H1 (cell line): ENCODE results near the gene LRP2BP. TPM values are rescaled to one million over a fixed set of nuclear protein-coding genes. Genes with fewer than 3 reads are reported as not detected.

ENCODE experiments used
- CTCF ChIA-PET: fragments of 300-600 bp; sonication (Branson Sonifier 250); formaldehyde crosslinking; loops from one replicate; lab custom pipeline; 2021; ENCODE audit not compliant: partially characterized antibody; lab: Charles Lee
- POLR2A ChIA-PET: fragments of 300-600 bp; sonication (Branson Sonifier 250); formaldehyde crosslinking; loops from one replicate; lab custom pipeline; 2021; ENCODE audit warnings: inconsistent platforms; ENCODE audit not compliant: partially characterized antibody; lab: Charles Lee
- DNase-seq, 2 experiments: peaks; one replicate each; pipeline versions ENCODE4 v3.0.0 to v3.0.0-alpha.2; 2010 to 2022; ENCODE audit warnings: low spot score in 2 of 2, low read depth in 1 of 2, mixed read lengths in 1 of 2
- FAIRE-seq: peaks from 2 replicates; lab custom pipeline; 2011; peaks lifted over from hg19 to GRCh38; lab: Jason Lieb, UNC
- H2AFZ ChIP-seq: 2 replicates; pipeline ENCODE4 v1.8.1; 2012; ENCODE audit warnings: low read length, inconsistent platforms
- H2AK5ac ChIP-seq: 2 replicates; pipeline ENCODE4 v1.6.1; 2013; ENCODE audit warnings: low read depth, low read length
- H2BK120ac ChIP-seq: replicated peaks from 2 replicates; pipeline ENCODE3; 2013; ENCODE audit warnings: low read depth, low read length, inconsistent platforms
- H2BK12ac ChIP-seq: 2 replicates; pipeline ENCODE4 v1.6.1; 2013; ENCODE audit warnings: low read depth, low read length
- H2BK15ac ChIP-seq: 2 replicates; pipeline ENCODE4 v1.6.1; 2013; ENCODE audit warnings: low read length
- H2BK20ac ChIP-seq: 2 replicates; pipeline ENCODE4 v1.6.1; 2013; ENCODE audit warnings: low read length
- H2BK5ac ChIP-seq: 2 replicates; pipeline ENCODE4 v1.6.1; 2013; ENCODE audit warnings: low read depth, low read length
- H3K14ac ChIP-seq: 2 replicates; pipeline ENCODE4 v1.6.1; 2013; ENCODE audit warnings: inconsistent platforms; ENCODE audit not compliant: insufficient read length
- H3K18ac ChIP-seq: 2 replicates; pipeline ENCODE4 v1.6.1; 2013; ENCODE audit warnings: low read length; ENCODE audit errors: extremely low read depth
- H3K23ac ChIP-seq: 2 replicates; pipeline ENCODE4 v1.6.1; 2013; ENCODE audit warnings: inconsistent platforms; ENCODE audit not compliant: insufficient read length
- H3K23me2 ChIP-seq: 2 replicates; pipeline ENCODE4 v1.6.1; 2013; ENCODE audit warnings: low read depth, low read length
- H3K27ac ChIP-seq: 2 replicates; pipeline ENCODE4 v1.6.1; 2011; ENCODE audit warnings: low read depth, low read length, inconsistent platforms
- H3K27me3 ChIP-seq, 4 experiments: replicated peaks in 1 of 4; 1 replicate in 1 of 4; 2 replicates in 3 of 4; pipeline versions ENCODE4 v1.6.1 to v1.8.1; 2011 to 2013; ENCODE audit warnings: low read length in 3 of 4, mild to moderate bottlenecking in 3 of 4, inconsistent platforms in 2 of 4, mixed read lengths in 2 of 4, moderate library complexity in 1 of 4; ENCODE audit not compliant: control insufficient read depth in 3 of 4, insufficient read depth in 3 of 4; ENCODE audit errors: extremely low read depth in 1 of 4
- H3K36me3 ChIP-seq, 4 experiments: 2 replicates each; pipeline versions ENCODE4 v1.6.1 to v1.8.1; 2011 to 2013; ENCODE audit warnings: mild to moderate bottlenecking in 4 of 4, low read length in 3 of 4, moderate library complexity in 2 of 4, control low read depth in 1 of 4, inconsistent platforms in 1 of 4; ENCODE audit not compliant: insufficient read depth in 4 of 4, control insufficient read depth in 2 of 4
- H3K4ac ChIP-seq: replicated peaks from 2 replicates; pipeline ENCODE3; 2013; ENCODE audit warnings: low read length, low read depth, mixed read lengths, inconsistent platforms; ENCODE audit not compliant: insufficient read length
- H3K4me1 ChIP-seq, 4 experiments: replicated peaks in 1 of 4; 1 replicate in 1 of 4; 2 replicates in 3 of 4; pipeline versions ENCODE4 v1.6.1 to v1.8.1; 2011 to 2013; ENCODE audit warnings: low read length in 3 of 4, inconsistent platforms in 2 of 4, mixed read lengths in 1 of 4; ENCODE audit not compliant: insufficient read depth in 4 of 4, control insufficient read depth in 3 of 4
- H3K4me2 ChIP-seq, 2 experiments: 2 replicates each; pipeline versions ENCODE4 v1.6.1 to v1.8.1; 2011 to 2013; ENCODE audit warnings: low read depth in 2 of 2, low read length in 2 of 2, control low read depth in 1 of 2, inconsistent platforms in 1 of 2, mild to moderate bottlenecking in 1 of 2; ENCODE audit not compliant: insufficient read depth in 1 of 2
- H3K4me3 ChIP-seq, 4 experiments: fragments of 200-600, 300-600 bp in 1 of 4; sonication (generic), shearing (Covaris generic), sonication (Bioruptor Twin) in 1 of 4; 2 replicates each; pipeline versions ENCODE4 v1.5.1 to v1.8.1; 2011 to 2016; ENCODE audit warnings: low read length in 4 of 4, low read depth in 3 of 4, control low read depth in 2 of 4, inconsistent platforms in 2 of 4, mild to moderate bottlenecking in 2 of 4, mixed read lengths in 1 of 4, moderate library complexity in 1 of 4; ENCODE audit not compliant: insufficient read depth in 2 of 4; ENCODE audit errors: extremely low read depth in 1 of 4
- H3K56ac ChIP-seq: replicated peaks from 2 replicates; pipeline ENCODE3; 2013; ENCODE audit warnings: low read depth, mild to moderate bottlenecking, mixed read lengths, low read length, inconsistent platforms; ENCODE audit not compliant: insufficient read length
- H3K79me1 ChIP-seq: 2 replicates; pipeline ENCODE4 v1.6.1; 2013; ENCODE audit warnings: low read depth, low read length, control low read depth
- H3K79me2 ChIP-seq, 2 experiments: 2 replicates each; pipeline versions ENCODE4 v1.6.1 to v1.8.1; 2012 to 2013; ENCODE audit warnings: low read length in 2 of 2, mild to moderate bottlenecking in 2 of 2, inconsistent platforms in 1 of 2; ENCODE audit not compliant: insufficient read depth in 2 of 2, control insufficient read depth in 1 of 2
- H3K9ac ChIP-seq, 4 experiments: replicated peaks in 1 of 4; 1 replicate in 1 of 4; 2 replicates in 3 of 4; pipeline versions ENCODE4 v1.6.1 to v1.8.1; 2011 to 2013; ENCODE audit warnings: low read depth in 3 of 4, low read length in 3 of 4, control low read depth in 2 of 4, mild to moderate bottlenecking in 2 of 4, moderate library complexity in 2 of 4, inconsistent platforms in 1 of 4; ENCODE audit errors: extremely low read depth in 1 of 4
- H3K9me3 ChIP-seq, 2 experiments: 2 replicates each; pipeline versions ENCODE4 v1.6.1 to v1.8.1; 2012 to 2013; ENCODE audit warnings: mild to moderate bottlenecking in 2 of 2, moderate library complexity in 2 of 2, control low read depth in 1 of 2, inconsistent platforms in 1 of 2, low read depth in 1 of 2, low read length in 1 of 2, mixed read lengths in 1 of 2; ENCODE audit not compliant: insufficient read depth in 2 of 2
- H4K20me1 ChIP-seq, 2 experiments: replicated peaks in 1 of 2; 2 replicates each; pipeline versions ENCODE3 to v1.8.1; 2011 to 2013; ENCODE audit warnings: inconsistent platforms in 2 of 2, low read length in 2 of 2, mild to moderate bottlenecking in 1 of 2; ENCODE audit not compliant: insufficient read depth in 2 of 2, control insufficient read depth in 1 of 2
- H4K5ac ChIP-seq: 2 replicates; pipeline ENCODE4 v1.6.1; 2013; ENCODE audit warnings: low read length, low read depth, mixed read lengths, inconsistent platforms; ENCODE audit not compliant: insufficient read length
- H4K8ac ChIP-seq: 2 replicates; pipeline ENCODE4 v1.8.0; 2013; ENCODE audit warnings: mild to moderate bottlenecking, moderate library complexity, low read length, inconsistent platforms; ENCODE audit not compliant: insufficient read depth; ENCODE audit errors: extremely low read depth
- H4K91ac ChIP-seq: replicated peaks from 2 replicates; pipeline ENCODE3; 2013; ENCODE audit warnings: low read length, mixed read lengths, inconsistent platforms; ENCODE audit not compliant: insufficient read length
- ASH2L ChIP-seq: fragments of 200-600, 300-600 bp; sonication (generic); IDR thresholded peaks from one replicate; pipeline ENCODE4 v1.7.1; 2017; ENCODE audit warnings: low read length
- CEBPB ChIP-seq: IDR thresholded peaks from 2 replicates; pipeline ENCODE4 v1.6.1; 2012; ENCODE audit warnings: low read depth, low read length
- EGR1 ChIP-seq: IDR thresholded peaks from 2 replicates; pipeline ENCODE4 v1.6.1; 2011; ENCODE audit warnings: low read depth, low read length, borderline replicate concordance
- EP300 ChIP-seq, 2 experiments: IDR thresholded peaks; 1 replicate in 1 of 2; 2 replicates in 1 of 2; pipeline ENCODE4 v1.6.1; 2011 to 2012; ENCODE audit warnings: low read depth in 2 of 2, low read length in 2 of 2, mild to moderate bottlenecking in 2 of 2, borderline replicate concordance in 1 of 2, inconsistent platforms in 1 of 2, moderate library complexity in 1 of 2
- HDAC6 ChIP-seq: IDR thresholded peaks from one replicate; pipeline ENCODE4 v1.7.1; 2012; ENCODE audit warnings: low read depth, mild to moderate bottlenecking, inconsistent platforms, low read length, moderate library complexity
- KDM4A ChIP-seq: IDR thresholded peaks from one replicate; pipeline ENCODE4 v1.7.1; 2012; ENCODE audit warnings: low read depth, mild to moderate bottlenecking, moderate library complexity, low read length, inconsistent platforms; ENCODE audit not compliant: severe bottlenecking
- POLR2AphosphoS5 ChIP-seq: IDR thresholded peaks from 2 replicates; pipeline ENCODE4 v1.6.1; 2011; ENCODE audit warnings: low read depth, low read length
- RFX5 ChIP-seq: IDR thresholded peaks from 2 replicates; pipeline ENCODE4 v1.6.1; 2011; ENCODE audit warnings: low read depth, low read length, improper control_type of control experiment, borderline replicate concordance
- SP2 ChIP-seq: IDR thresholded peaks from 2 replicates; pipeline ENCODE4 v1.6.1; 2012; ENCODE audit warnings: mild to moderate bottlenecking, low read length, inconsistent platforms
- TEAD4 ChIP-seq: IDR thresholded peaks from 2 replicates; pipeline ENCODE4 v1.6.1; 2012; ENCODE audit warnings: low read depth, low read length, inconsistent platforms, mixed read lengths
- YY1 ChIP-seq: IDR thresholded peaks from 2 replicates; pipeline ENCODE4 v1.6.1; 2011; ENCODE audit warnings: low read depth, mild to moderate bottlenecking, low read length
- WGBS, 2 experiments: shearing (Covaris generic) in 1 of 2; methylation state at CpG; one replicate each; pipeline versions ENCODE4 v1.1.6 to v1.1.7; 2013 to 2015; ENCODE audit warnings: low lambda C conversion rate in 2 of 2, mixed read lengths in 2 of 2, inconsistent platforms in 1 of 2, low coverage in 1 of 2, missing lambda C conversion rate in 1 of 2; ENCODE audit not compliant: insufficient replicate concordance in 2 of 2, insufficient coverage in 1 of 2, insufficient read length in 1 of 2; ENCODE audit errors: extremely low coverage in 1 of 2, missing lambda C conversion rate in 1 of 2; 5-methylcytosine and 5-hydroxymethylcytosine counted together
- polyA plus RNA-seq, 7 experiments: library from polyadenylated mRNA; depleted of rRNA in 3 of 7; stranded (reverse) in 5 of 7; unstranded in 2 of 7; fragments of >200 nt in 5 of 7; fragments of 200-250 nt in 2 of 7; gene quantifications; 1 replicate in 5 of 7; 2 replicates in 1 of 7; 4 replicates in 1 of 7; pipeline versions ENCODE4 v1.2.1 to v1.2.3, GENCODE V29; 2011 to 2013; ENCODE audit warnings: missing spikeins in 2 of 7, mixed read lengths in 2 of 7
- total RNA-seq: library from RNA; stranded (reverse); fragmentation: NEBNext Ultra II Directional; extraction: Animal tissue kit (Norgen Biotek cat#: 25700); gene quantifications from 2 replicates; pipeline ENCODE4 v1.2.1, GENCODE V29; 2021
- TF ChIP-seq, protein P1 (sequence below): IDR thresholded peaks from 2 replicates; pipeline ENCODE4 v1.6.1; 2011; ENCODE audit warnings: low read length, improper control_type of control experiment
- TF ChIP-seq, protein P2 (sequence below): IDR thresholded peaks from 2 replicates; pipeline ENCODE4 v1.6.1; 2012; ENCODE audit warnings: inconsistent platforms

LRP2BP gene
- total and polyA plus RNA-seq, 2 of the 8 experiments (the other 6 are each of a cell fraction or from before 2014, with no cell fraction given): 0.12 to 0.30 TPM

DNA sequence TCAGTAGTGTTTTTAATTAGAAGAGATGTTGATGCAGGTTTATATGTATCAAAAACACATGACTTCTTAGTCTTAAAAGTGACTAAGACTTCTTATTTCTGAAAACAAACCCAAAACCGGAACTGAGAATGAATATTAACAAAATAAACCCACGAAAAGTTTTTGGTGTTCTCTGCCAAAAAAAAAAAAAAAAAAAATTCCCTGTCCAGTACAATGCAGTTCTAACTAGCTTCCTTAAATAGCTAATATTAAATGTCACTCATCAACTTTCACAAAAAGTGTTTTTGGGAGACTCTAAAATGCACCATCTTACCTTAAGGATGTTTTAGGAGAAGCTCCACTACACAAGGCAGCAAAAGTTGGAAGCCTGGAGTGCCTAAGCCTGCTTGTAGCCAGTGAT, 2.9 kb upstream of the LRP2BP start:
- no peak for FAIRE-seq
- Histone ChIP-seq H4K8ac (no peak overlapping the region), H3K4me3 (no peak overlapping the region), H3K27ac (no peak overlapping the region), H3K18ac (no peak overlapping the region), H3K27me3 (no peaks in the 10 kb centered on the region), H2BK15ac (no peak overlapping the region), H2AK5ac (no peak overlapping the region), H3K4ac (no peak overlapping the region), H3K14ac (no peak overlapping the region), H4K20me1 (no peaks in the 10 kb centered on the region), H3K23ac (no peak overlapping the region), H3K56ac (no peak overlapping the region), H4K91ac (no peak overlapping the region), H3K79me2 (no peaks in the 10 kb centered on the region), H2BK120ac (no peak overlapping the region), H4K5ac (no peak overlapping the region), H3K23me2 (peaks cover 12% of the 10 kb centered on the region; the same call in 1 of the 2 replicates), H3K4me2 (no peak overlapping the region), H3K9ac (no peak overlapping the region), H2BK5ac (no peak overlapping the region), H2AFZ (no peak overlapping the region), H3K36me3 (peaks cover 0 to 23% (median 6%) of the 10 kb centered on the region in 4 experiments; a peak in 3 of 8 replicates), H2BK20ac (no peak overlapping the region), H3K4me1 (peaks cover 0 to 6% (median 4%) of the 10 kb centered on the region in 4 experiments; a peak in 4 of 7 replicates), H2BK12ac (no peak overlapping the region), H3K79me1 (no peaks in the 10 kb centered on the region), H3K9me3 (no peaks in the 10 kb centered on the region)
- ChIA-PET POLR2A (interaction anchor here (0.6 to 4.8 kb wide), 2 partner anchors 12 to 34 kb away, joined by 3 to 25 read pairs; no protein-coding TSS in a partner anchor), CTCF (no interaction called here)
- WGBS, 2 experiments: 92% methylated on average over 2 of the region's 2 CpGs; no CpG with 5 or more reads in 1 of the 2 experiments
- TF ChIP-seq EGR1 (no peak), ASH2L (no peak), HDAC6 (no peak), POLR2AphosphoS5 (no peak), TEAD4 (no peak), EP300 (IDR thresholded peaks at IDR 0.05; ENCODE audit: borderline replicate concordance in 1 of 2, low read depth in 2 of 2, low read length in 2 of 2) (no peak), KDM4A (no peak), CEBPB (no peak), YY1 (no peak), RFX5 (no peak), SP2 (no peak)
- TF ChIP-seq, protein P1, sequence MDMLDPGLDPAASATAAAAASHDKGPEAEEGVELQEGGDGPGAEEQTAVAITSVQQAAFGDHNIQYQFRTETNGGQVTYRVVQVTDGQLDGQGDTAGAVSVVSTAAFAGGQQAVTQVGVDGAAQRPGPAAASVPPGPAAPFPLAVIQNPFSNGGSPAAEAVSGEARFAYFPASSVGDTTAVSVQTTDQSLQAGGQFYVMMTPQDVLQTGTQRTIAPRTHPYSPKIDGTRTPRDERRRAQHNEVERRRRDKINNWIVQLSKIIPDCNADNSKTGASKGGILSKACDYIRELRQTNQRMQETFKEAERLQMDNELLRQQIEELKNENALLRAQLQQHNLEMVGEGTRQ: no peak
- TF ChIP-seq, protein P2, sequence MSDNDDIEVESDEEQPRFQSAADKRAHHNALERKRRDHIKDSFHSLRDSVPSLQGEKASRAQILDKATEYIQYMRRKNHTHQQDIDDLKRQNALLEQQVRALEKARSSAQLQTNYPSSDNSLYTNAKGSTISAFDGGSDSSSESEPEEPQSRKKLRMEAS: no peak
- no peak for DNase-seq
